Measurements from ENCODE around the gene SLAMF8. TPM values are rescaled to one million over a fixed set of nuclear protein-coding genes. Genes with fewer than 3 reads are reported as not detected.

The SLAMF8 gene
- total and polyA plus RNA-seq, 2 of the 8 experiments (the other 6 are each of a cell fraction or from before 2014, with no cell fraction given) = not detected

DNA sequence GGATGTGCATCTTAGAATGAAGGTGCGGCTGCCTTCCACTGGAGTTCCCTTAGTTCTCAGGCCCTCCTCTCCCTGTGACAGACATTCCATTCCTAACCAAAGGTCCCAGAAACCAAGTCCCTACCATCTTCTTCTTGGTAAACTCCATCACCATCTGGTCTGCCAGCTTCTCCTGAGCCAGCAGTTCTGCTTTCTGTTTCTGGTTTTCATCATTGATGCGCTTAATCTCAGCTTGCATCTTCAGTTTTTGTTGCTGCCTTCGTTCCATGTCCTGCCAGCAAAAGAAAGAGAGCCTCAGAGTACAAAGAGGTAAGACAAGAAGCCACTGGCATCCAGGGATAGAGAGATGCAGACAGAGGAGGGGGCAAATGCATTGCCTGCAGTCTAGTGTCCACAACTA is 53.8 kb downstream of the SLAMF8 start (continued):
- no peak for TF ChIP-seq CHD7 (IDR thresholded peaks at IDR 0.05; ENCODE audit: insufficient replicate concordance, low read length)
- TF ChIP-seq EP300 (IDR thresholded peaks at IDR 0.05; ENCODE audit: borderline replicate concordance in 1 of 2, low read depth in 2 of 2, low read length in 2 of 2) = no peak
- TF ChIP-seq RNF2 (IDR thresholded peaks at IDR 0.05; ENCODE audit: borderline replicate concordance, low read depth, low read length, missing control alignments, poor library complexity, severe bottlenecking) = no peak
- TF ChIP-seq GABPA (IDR thresholded peaks at IDR 0.05; ENCODE audit: borderline replicate concordance, insufficient read depth, low read length) = no peak
- TF ChIP-seq RAD21 (IDR thresholded peaks at IDR 0.05 in 1 of 2, conservative IDR thresholded peaks at IDR 0.05 in 1 of 2; ENCODE audit: low read depth in 2 of 2, low read length in 2 of 2) = no peak
- no peak for TF ChIP-seq SIRT6 (IDR thresholded peaks at IDR 0.05; ENCODE audit: low read length)
- TF ChIP-seq SP4 (IDR thresholded peaks at IDR 0.05; ENCODE audit: low read length) = no peak
